SK-N-MC (cell line): Measurements from ENCODE around the gene RCOR1.

Source experiments
- EZH2 ChIP-seq: fragments of 200-600 bp; sonication (generic); IDR thresholded peaks from one replicate; pipeline ENCODE4 v1.6.1; 2017; ENCODE audit warnings: antibody characterized with exemption
- FOXP2 ChIP-seq: optimal IDR thresholded peaks from 2 replicates; pipeline ENCODE3; 2011; ENCODE audit warnings: mild to moderate bottlenecking, moderate library complexity; ENCODE audit not compliant: insufficient read depth; ENCODE audit errors: extremely low read length, control extremely low read depth
- POLR2AphosphoS5 ChIP-seq: IDR thresholded peaks from 2 replicates; pipeline ENCODE4 v1.6.1; 2012; ENCODE audit warnings: mild to moderate bottlenecking, low read depth, low read length, borderline replicate concordance

GRCh38 chr14:102686196-102686801 lies 93.8 kb downstream of the RCOR1 start:
- TF ChIP-seq EZH2: no peak
- TF ChIP-seq POLR2AphosphoS5: no peak
- no peak for TF ChIP-seq FOXP2
